ENCODE data around the gene DGKG. TPM values are rescaled to one million over a fixed set of nuclear protein-coding genes. Genes with fewer than 3 reads are reported as not detected.

DGKG gene
- total and polyA plus RNA-seq, 9 of the 15 experiments (the other 6 are each of a cell fraction or from before 2014, with no cell fraction given) = 0.01 to 0.36 (median 0.15) TPM

DNA sequence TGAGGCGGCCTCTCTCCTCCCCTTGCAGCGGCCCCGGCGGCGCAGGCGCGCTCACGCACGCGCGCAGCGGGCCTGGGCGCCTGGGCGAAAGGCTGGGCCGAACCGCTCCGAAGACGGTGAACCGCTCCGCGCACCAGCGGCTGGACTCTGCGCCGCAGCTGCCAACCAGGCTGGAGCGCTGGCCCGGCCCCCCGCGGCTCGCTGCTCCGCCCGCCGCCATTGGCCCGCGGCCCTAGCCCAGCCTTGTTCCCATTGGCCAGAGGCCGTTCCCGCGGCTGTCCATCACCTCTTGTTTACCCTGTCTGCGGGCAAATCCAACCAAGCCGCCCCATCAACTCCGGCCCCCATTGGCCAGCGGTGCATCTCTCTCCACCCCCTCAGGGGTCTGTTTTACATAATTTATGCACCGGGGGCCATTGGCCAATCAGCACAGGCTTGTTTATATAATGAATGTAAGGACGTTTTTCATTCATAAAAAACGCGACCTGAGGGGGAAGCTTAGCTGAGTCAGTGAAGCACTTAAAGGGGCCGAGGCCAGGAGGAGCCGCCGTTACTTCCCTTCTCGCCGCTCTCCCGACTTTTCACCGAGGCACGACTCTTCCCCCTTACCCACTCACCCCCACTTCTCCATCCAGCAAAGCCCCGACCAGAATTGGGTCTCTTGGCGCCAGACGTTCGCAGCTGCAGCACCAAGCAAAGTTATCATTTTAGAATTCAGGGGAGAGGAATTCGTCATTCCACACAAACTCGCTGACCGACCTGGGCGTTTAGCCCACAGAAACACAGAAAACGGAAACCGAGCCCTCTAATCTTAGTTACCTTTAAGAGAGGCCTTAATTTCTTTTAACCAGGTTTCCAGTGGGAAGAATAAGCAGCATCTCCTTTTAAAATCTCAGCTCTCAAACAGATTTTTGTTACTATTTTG, 252.8 kb downstream of the DGKG start, which contains the start of gene ETV5:
TSS of gene ETV5 (minus strand) at position 149 of the 925 bp plus-strand sequence. CDS start 3,221 bp downstream, outside the sequence.
- in situ Hi-C loops (cut with MboI) = no loop called here
- TSS peak; percentile 99 for BruUV-seq (replicated peaks)
- H3K27ac ChIP-seq (ENCODE audit: extremely low read depth, low read depth, low read length) = peak within 1 kb of the TSS; percentile 82
- TF ChIP-seq, protein P1, sequence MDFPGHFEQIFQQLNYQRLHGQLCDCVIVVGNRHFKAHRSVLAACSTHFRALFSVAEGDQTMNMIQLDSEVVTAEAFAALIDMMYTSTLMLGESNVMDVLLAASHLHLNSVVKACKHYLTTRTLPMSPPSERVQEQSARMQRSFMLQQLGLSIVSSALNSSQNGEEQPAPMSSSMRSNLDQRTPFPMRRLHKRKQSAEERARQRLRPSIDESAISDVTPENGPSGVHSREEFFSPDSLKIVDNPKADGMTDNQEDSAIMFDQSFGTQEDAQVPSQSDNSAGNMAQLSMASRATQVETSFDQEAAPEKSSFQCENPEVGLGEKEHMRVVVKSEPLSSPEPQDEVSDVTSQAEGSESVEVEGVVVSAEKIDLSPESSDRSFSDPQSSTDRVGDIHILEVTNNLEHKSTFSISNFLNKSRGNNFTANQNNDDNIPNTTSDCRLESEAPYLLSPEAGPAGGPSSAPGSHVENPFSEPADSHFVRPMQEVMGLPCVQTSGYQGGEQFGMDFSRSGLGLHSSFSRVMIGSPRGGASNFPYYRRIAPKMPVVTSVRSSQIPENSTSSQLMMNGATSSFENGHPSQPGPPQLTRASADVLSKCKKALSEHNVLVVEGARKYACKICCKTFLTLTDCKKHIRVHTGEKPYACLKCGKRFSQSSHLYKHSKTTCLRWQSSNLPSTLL (IDR thresholded peaks at IDR 0.05) = no peak
- TF ChIP-seq POLR2AphosphoS5 (IDR thresholded peaks at IDR 0.05; ENCODE audit: control insufficient read depth, insufficient read depth, low read depth, low read length) (peak; percentile 74), SP2 (IDR thresholded peaks at IDR 0.05; ENCODE audit: extremely low read depth, low read depth, low read length, poor library complexity, severe bottlenecking) (peak; percentile 87), FOXP1 (CRISPR knock-in tag; IDR thresholded peaks at IDR 0.05) (peak; percentile 46; the same call in 1 of the 2 replicates), ZNF551 (CRISPR knock-in tag; IDR thresholded peaks at IDR 0.05) (no peak), ASH1L (IDR thresholded peaks at IDR 0.05; ENCODE audit: borderline replicate concordance, low read depth, partially characterized antibody) (peak; percentile 94), RFX5 (IDR thresholded peaks at IDR 0.05; ENCODE audit: low read depth, low read length) (0 out of 2 replicates have a peak, but pooled peaks have one; percentile 22), RNF2 (IDR thresholded peaks at IDR 0.05) (0 out of 2 replicates have a peak, but pooled peaks have one; percentile 39), ZFP36 (IDR thresholded peaks at IDR 0.05; ENCODE audit: low read depth, low read length, partially characterized antibody) (peak; percentile 10)
- TF ChIP-seq, protein P2, sequence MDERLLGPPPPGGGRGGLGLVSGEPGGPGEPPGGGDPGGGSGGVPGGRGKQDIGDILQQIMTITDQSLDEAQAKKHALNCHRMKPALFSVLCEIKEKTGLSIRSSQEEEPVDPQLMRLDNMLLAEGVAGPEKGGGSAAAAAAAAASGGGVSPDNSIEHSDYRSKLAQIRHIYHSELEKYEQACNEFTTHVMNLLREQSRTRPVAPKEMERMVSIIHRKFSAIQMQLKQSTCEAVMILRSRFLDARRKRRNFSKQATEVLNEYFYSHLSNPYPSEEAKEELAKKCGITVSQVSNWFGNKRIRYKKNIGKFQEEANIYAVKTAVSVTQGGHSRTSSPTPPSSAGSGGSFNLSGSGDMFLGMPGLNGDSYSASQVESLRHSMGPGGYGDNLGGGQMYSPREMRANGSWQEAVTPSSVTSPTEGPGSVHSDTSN (CRISPR knock-in tag; IDR thresholded peaks at IDR 0.05; ENCODE audit: low read depth) = peak; percentile 91
- TF ChIP-seq, protein P2 (tag; conservative IDR thresholded peaks at IDR 0.05; ENCODE audit: low read depth) = peak; percentile 97
- TF ChIP-seq, protein P3, sequence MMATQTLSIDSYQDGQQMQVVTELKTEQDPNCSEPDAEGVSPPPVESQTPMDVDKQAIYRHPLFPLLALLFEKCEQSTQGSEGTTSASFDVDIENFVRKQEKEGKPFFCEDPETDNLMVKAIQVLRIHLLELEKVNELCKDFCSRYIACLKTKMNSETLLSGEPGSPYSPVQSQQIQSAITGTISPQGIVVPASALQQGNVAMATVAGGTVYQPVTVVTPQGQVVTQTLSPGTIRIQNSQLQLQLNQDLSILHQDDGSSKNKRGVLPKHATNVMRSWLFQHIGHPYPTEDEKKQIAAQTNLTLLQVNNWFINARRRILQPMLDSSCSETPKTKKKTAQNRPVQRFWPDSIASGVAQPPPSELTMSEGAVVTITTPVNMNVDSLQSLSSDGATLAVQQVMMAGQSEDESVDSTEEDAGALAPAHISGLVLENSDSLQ (IDR thresholded peaks at IDR 0.05) = peak; percentile 100
- TF ChIP-seq, protein P4, sequence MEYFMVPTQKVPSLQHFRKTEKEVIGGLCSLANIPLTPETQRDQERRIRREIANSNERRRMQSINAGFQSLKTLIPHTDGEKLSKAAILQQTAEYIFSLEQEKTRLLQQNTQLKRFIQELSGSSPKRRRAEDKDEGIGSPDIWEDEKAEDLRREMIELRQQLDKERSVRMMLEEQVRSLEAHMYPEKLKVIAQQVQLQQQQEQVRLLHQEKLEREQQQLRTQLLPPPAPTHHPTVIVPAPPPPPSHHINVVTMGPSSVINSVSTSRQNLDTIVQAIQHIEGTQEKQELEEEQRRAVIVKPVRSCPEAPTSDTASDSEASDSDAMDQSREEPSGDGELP (CRISPR knock-in tag; IDR thresholded peaks at IDR 0.05; ENCODE audit: borderline replicate concordance) = peak; percentile 54; the same call in 1 of the 2 replicates

More for the DNA sequence above, 252.8 kb downstream of the DGKG start, which contains the start of gene ETV5:
- peak; percentile 98 to 99 (median 98) for DNase-seq (ENCODE audit: extremely low read depth in 1 of 4, low spot score in 3 of 4)
- Histone ChIP-seq H3K9me3 (replicated peaks; ENCODE audit: control insufficient read depth, insufficient read depth, low read depth, low read length) (no peaks in the 10 kb centered on the region), H3K9me1 (ENCODE audit: control insufficient read depth, insufficient read depth, low read length) (no peaks in the 10 kb centered on the region), H3K4me2 (ENCODE audit: insufficient read depth, low read length) (peak within 1 kb of the TSS; percentile 81), H2AFZ (ENCODE audit: low read depth, low read length) (peak within 1 kb of the TSS; percentile 87), H3K9ac (ENCODE audit: insufficient read depth in 1 of 2, low read depth in 2 of 2, low read length in 2 of 2) (peak within 1 kb of the TSS; percentile 74 to 94), H3K36me3 (ENCODE audit: control insufficient read depth, insufficient read depth, low read length) (peaks cover 3% of the 10 kb centered on the region; the same call in 1 of the 3 replicates), H3K4me3 (peak within 1 kb of the TSS; percentile 75), H3K79me2 (ENCODE audit: control insufficient read depth, insufficient read depth, low read length) (peaks cover 25% of the 10 kb centered on the region), H3K27me3 (ENCODE audit: control insufficient read depth in 2 of 2, insufficient read depth in 2 of 2, low read length in 2 of 2) (peaks cover 11 to 14% of the 10 kb centered on the region in 2 experiments; a peak in 4 of 5 replicates), H3K4me1 (replicated peaks in 1 of 2; ENCODE audit: control insufficient read depth in 2 of 2, insufficient read depth in 2 of 2, low read length in 2 of 2) (peaks cover 16 to 26% of the 10 kb centered on the region in 2 experiments), H4K20me1 (replicated peaks; ENCODE audit: control insufficient read depth, insufficient read depth, low read length) (no peaks in the 10 kb centered on the region)
- POLR2A ChIA-PET = interaction anchor here (0.6 to 4.0 kb wide), 13 partner anchors 10 to 411 kb away, joined by 3 to 34 read pairs (median 3); partner anchors contain the start of gene TRA2B
- WGBS (ENCODE audit: insufficient coverage, low coverage, missing lambda C conversion rate) = under 1% methylated on average over 52 of the region's 63 CpGs
- peak; percentile 95 for FAIRE-seq
- peak; percentile 95 for ATAC-seq
- CTCF ChIA-PET (ENCODE audit: low intra/inter-chr PET ratio) = no interaction called here
- intact Hi-C loops (cut with micrococcal nuclease) = loop anchor here (1.0 to 5.0 kb wide), 2 partner anchors 107 to 461 kb away; partner anchors contain the start of gene DNAJB11
